Astrocyte (in vitro differentiated cells and primary cell): ENCODE results near the gene NUP58.

Experiments used
- EZH2 ChIP-seq: IDR thresholded peaks from 2 replicates; pipeline ENCODE4 v1.6.1; 2012; ENCODE audit warnings: mild to moderate bottlenecking, low read length, inconsistent platforms; ENCODE audit not compliant: insufficient read depth
- TF ChIP-seq, protein P1 (sequence below): IDR thresholded peaks from 2 replicates; pipeline ENCODE4 v1.5.1; 2011; ENCODE audit warnings: low read depth, mild to moderate bottlenecking, inconsistent platforms, low read length, moderate library complexity; ENCODE audit not compliant: insufficient read depth

DNA sequence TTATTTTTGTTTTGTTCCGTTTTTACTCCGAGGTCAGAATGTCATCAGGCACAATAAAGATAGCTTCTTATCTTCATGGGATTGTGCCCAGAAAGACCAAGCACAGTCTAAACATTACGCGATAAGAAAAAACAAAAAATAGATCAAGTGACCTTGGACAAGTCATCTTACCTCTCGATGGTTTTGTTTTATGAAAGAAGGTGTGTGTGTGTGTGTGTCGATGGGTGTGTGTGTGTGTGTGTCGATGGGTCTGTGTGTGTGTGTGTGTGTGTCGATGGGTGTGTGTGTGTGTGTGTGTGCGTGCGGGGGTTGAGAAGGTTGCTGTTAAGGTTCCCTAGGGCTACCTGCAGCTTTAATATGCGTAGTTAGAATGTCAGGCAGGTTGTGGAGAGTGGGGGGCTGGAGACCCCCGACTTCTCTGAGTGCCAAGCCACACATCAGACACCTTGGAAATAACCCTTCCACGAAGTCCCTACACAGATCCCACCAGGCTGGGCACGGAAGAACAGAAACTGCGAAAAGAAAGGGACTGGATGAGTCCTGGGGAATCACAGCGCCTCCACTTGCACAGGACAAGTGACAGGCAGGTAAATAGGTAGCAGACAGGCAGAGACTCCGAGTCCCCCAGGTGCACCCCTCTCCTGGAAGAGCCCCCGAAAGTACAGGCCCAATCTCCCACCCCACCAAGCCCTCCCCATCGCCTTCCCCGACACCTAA is 69.9 kb downstream of the NUP58 start:
- TF ChIP-seq, protein P1, sequence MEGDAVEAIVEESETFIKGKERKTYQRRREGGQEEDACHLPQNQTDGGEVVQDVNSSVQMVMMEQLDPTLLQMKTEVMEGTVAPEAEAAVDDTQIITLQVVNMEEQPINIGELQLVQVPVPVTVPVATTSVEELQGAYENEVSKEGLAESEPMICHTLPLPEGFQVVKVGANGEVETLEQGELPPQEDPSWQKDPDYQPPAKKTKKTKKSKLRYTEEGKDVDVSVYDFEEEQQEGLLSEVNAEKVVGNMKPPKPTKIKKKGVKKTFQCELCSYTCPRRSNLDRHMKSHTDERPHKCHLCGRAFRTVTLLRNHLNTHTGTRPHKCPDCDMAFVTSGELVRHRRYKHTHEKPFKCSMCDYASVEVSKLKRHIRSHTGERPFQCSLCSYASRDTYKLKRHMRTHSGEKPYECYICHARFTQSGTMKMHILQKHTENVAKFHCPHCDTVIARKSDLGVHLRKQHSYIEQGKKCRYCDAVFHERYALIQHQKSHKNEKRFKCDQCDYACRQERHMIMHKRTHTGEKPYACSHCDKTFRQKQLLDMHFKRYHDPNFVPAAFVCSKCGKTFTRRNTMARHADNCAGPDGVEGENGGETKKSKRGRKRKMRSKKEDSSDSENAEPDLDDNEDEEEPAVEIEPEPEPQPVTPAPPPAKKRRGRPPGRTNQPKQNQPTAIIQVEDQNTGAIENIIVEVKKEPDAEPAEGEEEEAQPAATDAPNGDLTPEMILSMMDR, result no peak
- peak; percentile 41 for TF ChIP-seq EZH2
